ENCODE data around the gene EFNA2. TPM values are rescaled to one million over a fixed set of nuclear protein-coding genes. Genes with fewer than 3 reads are reported as not detected.
"Not testable (repeated sequence)": the region's sequence is repeated elsewhere in the genome, so short reads cannot be mapped to it uniquely, and the experiment has no call there.

Gene EFNA2
- total and polyA plus RNA-seq, 5 experiments from 2014 or later: not detected

DNA sequence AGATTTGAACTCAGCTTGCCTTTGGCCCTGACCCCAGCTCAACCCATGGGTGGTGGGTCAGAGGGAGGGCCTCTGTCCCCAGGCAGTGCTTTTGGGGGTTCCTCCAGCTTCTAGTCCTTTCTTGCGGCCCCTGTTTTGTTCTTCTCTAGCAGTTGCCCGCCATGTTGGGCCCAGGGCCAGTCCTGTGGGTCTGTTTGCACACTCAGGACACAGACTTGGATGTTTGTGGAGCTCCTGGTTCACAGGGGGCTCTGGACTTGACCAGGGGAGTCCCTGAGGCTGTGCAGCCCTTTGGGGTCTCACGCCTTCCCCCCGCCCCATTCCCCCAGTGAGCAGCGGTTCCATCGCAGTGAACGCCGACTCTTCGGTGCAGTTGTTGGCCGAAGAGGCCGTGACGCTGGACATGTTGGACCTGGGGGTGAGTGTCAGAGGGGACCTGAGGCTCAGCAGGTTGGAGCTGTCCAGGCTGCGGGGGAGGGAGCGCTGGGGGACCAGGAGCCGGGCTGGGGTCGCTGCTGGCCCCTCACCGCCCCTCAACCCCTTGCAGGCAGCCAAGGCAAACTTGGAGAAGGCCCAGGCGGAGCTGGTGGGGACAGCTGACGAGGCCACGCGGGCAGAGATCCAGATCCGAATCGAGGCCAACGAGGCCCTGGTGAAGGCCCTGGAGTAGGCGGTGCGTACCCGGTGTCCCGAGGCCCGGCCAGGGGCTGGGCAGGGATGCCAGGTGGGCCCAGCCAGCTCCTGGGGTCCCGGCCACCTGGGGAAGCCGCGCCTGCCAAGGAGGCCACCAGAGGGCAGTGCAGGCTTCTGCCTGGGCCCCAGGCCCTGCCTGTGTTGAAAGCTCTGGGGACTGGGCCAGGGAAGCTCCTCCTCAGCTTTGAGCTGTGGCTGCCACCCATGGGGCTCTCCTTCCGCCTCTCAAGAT is 41.6 kb upstream of the EFNA2 start:
- Mint-ChIP-seq H3K27me3 (peaks cover 0 to 2% (median 0%) of the 10 kb centered on the region in 5 donors), H3K4me1 (peaks cover 5 to 42% (median 35%) of the 10 kb centered on the region in 4 donors), H3K9me3 (no peaks in the 10 kb centered on the region), H3K4me3 (peak overlapping the region in 9 of 10 donors; percentile 36 to 83 (median 73)), H3K36me3 (no peaks in the 10 kb centered on the region), H3K27ac (peak overlapping the region in 9 of 10 donors; percentile 69 to 95 (median 90))
- ATAC-seq (peak; percentile 51 to 56), DNase-seq (peak; percentile 79 to 94 (median 87))
- POLR2A ChIA-PET: interaction anchor here (0.5 to 10.1 kb wide), 17 partner anchors 11 to 339 kb away, joined by 3 to 594 read pairs (median 4); partner anchors contain the start of genes ARHGAP45, CIRBP and FAM174C

GRCh38 chr19:1244693-1245451 is 40.8 kb upstream of the EFNA2 start:
- H3K27me3 Mint-ChIP-seq: peaks cover 0 to 2% (median 0%) of the 10 kb centered on the region in 5 donors
- H3K4me3 Mint-ChIP-seq: peak overlapping the region in 9 of 10 donors; percentile 36 to 83 (median 73)
- ATAC-seq (no peak), DNase-seq (no peak)
- no peaks in the 10 kb centered on the region for H3K9me3 Mint-ChIP-seq
- peak overlapping the region in 9 of 10 donors; percentile 69 to 95 (median 90) for H3K27ac Mint-ChIP-seq
- POLR2A ChIA-PET: interaction anchor here (0.9 to 10.1 kb wide), 15 partner anchors 10 to 178 kb away, joined by 3 to 594 read pairs (median 4); partner anchors contain the start of genes ARHGAP45, CIRBP and FAM174C
- no peaks in the 10 kb centered on the region for H3K36me3 Mint-ChIP-seq
- peaks cover 5 to 36% (median 28%) of the 10 kb centered on the region in 4 donors for H3K4me1 Mint-ChIP-seq

GRCh38 chr19:1245494-1246264 is 40.0 kb upstream of the EFNA2 start:
- POLR2A ChIA-PET: interaction anchor here (2.0 to 10.1 kb wide), 4 partner anchors 19 to 178 kb away, joined by 10 to 594 read pairs (median 26); partner anchors contain the start of genes ARHGAP45, CIRBP and FAM174C
- H3K9me3 Mint-ChIP-seq: no peaks in the 10 kb centered on the region
- H3K4me3 Mint-ChIP-seq: peak overlapping the region in 2 of 10 donors; percentile 11 to 56
- DNase-seq (no peak), ATAC-seq (no peak)
- peaks cover 5 to 34% (median 28%) of the 10 kb centered on the region in 4 donors for H3K4me1 Mint-ChIP-seq
- H3K27ac Mint-ChIP-seq: peak overlapping the region in 4 of 10 donors; percentile 7 to 53 (median 40)
- H3K36me3 Mint-ChIP-seq: no peaks in the 10 kb centered on the region
- H3K27me3 Mint-ChIP-seq: peaks cover 0 to 2% (median 0%) of the 10 kb centered on the region in 5 donors

DNA sequence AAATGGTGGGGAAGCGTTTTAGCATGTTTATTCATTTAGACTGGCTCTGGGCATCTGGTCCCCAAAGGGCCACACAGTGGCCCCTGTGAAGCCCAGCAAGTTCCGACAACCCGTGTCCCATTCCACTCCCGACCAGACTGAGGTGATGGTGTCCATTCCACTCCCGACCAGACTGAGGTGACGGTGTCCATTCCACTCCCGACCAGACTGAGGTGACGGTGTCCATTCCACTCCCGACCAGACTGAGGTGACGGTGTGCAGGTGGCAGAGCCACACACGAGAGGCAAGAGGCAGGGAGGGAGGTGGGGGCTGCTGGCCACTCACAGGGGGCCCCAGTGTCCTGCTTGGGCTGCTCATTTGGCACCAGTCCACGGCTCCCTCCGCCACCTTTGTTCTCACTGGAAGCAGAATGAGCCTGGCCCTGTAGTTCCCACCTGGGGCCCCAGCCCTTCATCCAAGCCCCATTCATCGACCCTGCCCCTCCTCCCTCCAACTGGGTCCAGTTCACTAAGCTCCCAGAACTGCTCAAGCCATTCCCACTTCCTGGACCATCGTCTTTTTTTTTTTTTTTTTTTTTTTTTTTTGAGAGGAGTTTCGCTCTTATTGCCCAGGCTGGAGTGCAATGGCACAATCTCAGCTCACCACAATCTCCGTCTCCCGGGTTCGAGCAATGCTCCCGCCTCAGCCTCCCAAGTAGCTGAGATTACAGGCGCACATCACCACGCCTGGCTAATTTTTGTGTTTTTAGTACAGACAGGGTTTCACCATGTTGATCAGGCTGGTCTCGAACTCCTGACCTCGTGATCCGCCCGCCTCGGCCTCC is 39.2 kb upstream of the EFNA2 start:
- H3K27ac Mint-ChIP-seq: peak overlapping the region in 5 of 10 donors; percentile 40 to 72 (median 53)
- not testable (repeated sequence) for H3K27me3 Mint-ChIP-seq, H3K9me3 Mint-ChIP-seq, DNase-seq, ATAC-seq, H3K36me3 Mint-ChIP-seq
- H3K4me1 Mint-ChIP-seq: peaks cover 6 to 29% (median 21%) of the 10 kb centered on the region in 4 donors
- H3K4me3 Mint-ChIP-seq: peak overlapping the region in 3 of 10 donors; percentile 7 to 56 (median 18)
- POLR2A ChIA-PET: interaction anchor here (0.6 to 10.1 kb wide), 6 partner anchors 19 to 172 kb away, joined by 3 to 594 read pairs (median 5); partner anchors contain the start of genes CIRBP and FAM174C

GRCh38 chr19:1247748-1248138 is 37.9 kb upstream of the EFNA2 start:
- peaks cover 7 to 22% (median 12%) of the 10 kb centered on the region in 4 donors for H3K4me1 Mint-ChIP-seq
- DNase-seq (no peak), ATAC-seq (no peak)
- peaks cover 0 to 1% (median 0%) of the 10 kb centered on the region in 5 donors for H3K27me3 Mint-ChIP-seq
- H3K9me3 Mint-ChIP-seq: no peaks in the 10 kb centered on the region
- H3K4me3 Mint-ChIP-seq: peak overlapping the region in 5 of 10 donors; percentile 12 to 56 (median 36)
- peaks cover 0 to 6% (median 0%) of the 10 kb centered on the region in 3 donors for H3K36me3 Mint-ChIP-seq
- peak overlapping the region in 4 of 10 donors; percentile 35 to 81 (median 75) for H3K27ac Mint-ChIP-seq
- POLR2A ChIA-PET: interaction anchor here (10.1 kb wide), 1 partner anchor 17 kb away, joined by 594 read pairs; the partner anchor contains the start of gene CIRBP

DNA sequence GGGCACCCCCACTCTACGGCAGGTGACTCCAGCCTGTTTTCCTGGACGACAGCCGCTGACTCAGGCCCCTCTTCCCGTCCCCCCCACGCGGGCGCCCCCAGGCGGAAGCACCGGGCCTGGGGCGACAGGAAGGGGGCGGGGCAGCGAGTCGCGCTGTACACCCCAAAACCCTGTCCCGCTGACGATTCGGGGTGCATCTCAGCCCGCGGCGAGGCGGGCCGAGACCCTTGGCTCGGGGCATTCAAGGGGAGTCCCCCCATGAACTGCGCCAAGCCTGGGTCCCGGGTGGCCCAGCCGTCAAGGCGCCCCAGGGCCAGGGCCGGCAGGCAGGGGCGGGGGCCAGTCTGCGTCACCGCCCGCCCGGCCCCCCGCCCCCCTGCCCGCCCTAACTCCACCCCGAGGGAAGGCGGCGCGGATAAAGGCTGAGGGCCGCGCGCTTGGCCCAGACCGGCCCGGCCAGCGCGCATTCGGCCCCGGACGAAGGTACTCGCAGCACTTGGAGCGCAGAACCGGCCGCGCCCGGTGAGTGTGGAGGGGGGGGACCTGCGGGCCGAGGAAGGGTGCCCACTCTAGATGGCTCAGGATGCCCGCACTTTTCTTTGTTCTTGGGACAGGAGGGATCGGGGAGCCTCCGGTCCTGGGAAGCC is 37.4 kb upstream of the EFNA2 start, which contains the start of gene MIDN:
MIDN (plus strand) TSS at position 445 of the 647 bp plus-strand sequence. CDS start 1,714 bp downstream, outside the sequence.
- POLR2A ChIA-PET: interaction anchor here (1.0 to 13.6 kb wide), 3 partner anchors 16 to 157 kb away, joined by 3 to 480 read pairs (median 4); partner anchors contain the start of genes CIRBP and FAM174C
- no peaks in the 10 kb centered on the region for H3K9me3 Mint-ChIP-seq
- peaks cover 0 to 1% (median 0%) of the 10 kb centered on the region in 5 donors for H3K27me3 Mint-ChIP-seq
- H3K4me3 Mint-ChIP-seq: peak within 1 kb of the TSS in 9 of 10 donors; percentile 46 to 95 (median 69)
- peak in 1 of 2 donors; percentile 0 for ATAC-seq
- peaks cover 0 to 7% (median 0%) of the 10 kb centered on the region in 3 donors for H3K36me3 Mint-ChIP-seq
- peaks cover 7 to 18% (median 9%) of the 10 kb centered on the region in 4 donors for H3K4me1 Mint-ChIP-seq
- DNase-seq: peak; percentile 45 to 80 (median 61)
- peak within 1 kb of the TSS in 8 of 10 donors; percentile 19 to 91 (median 78) for H3K27ac Mint-ChIP-seq

DNA sequence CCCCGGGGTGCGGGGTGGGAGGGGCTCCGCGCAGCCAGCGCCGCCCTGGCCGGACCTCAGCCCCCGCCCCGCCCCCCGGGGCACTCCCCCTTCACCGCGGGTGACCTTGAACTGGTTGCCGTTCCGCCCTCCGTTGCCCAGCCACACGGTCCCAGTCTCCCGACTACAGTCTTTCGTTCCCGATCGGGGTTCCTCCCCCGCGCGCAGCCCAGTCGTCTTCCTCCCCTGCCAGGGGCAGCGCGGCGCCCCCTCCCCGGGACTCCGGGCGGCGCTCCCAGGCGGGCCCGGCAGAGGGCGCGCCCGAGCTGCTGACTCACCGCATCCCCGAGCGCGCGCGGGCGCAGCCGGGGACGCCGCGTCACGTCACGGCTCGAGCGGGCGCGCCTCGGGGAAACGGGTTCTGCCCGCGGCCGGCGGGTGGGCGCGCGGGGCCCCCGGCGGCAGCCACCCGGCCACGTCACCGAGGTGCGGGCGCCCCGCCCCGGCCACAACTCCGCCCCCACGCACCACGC is 36.8 kb upstream of the EFNA2 start:
- H3K27ac Mint-ChIP-seq: peak overlapping the region in 5 of 10 donors; percentile 19 to 91 (median 85)
- POLR2A ChIA-PET: interaction anchor here (1.0 to 13.6 kb wide), 3 partner anchors 15 to 158 kb away, joined by 3 to 480 read pairs (median 4); partner anchors contain the start of genes CIRBP and FAM174C
- peaks cover 0 to 1% (median 0%) of the 10 kb centered on the region in 5 donors for H3K27me3 Mint-ChIP-seq
- DNase-seq (peak in 9 of 10 donors; percentile 77 to 91 (median 84)), ATAC-seq (peak; percentile 19 to 26)
- peaks cover 0 to 10% (median 0%) of the 10 kb centered on the region in 3 donors for H3K36me3 Mint-ChIP-seq
- H3K4me1 Mint-ChIP-seq: peaks cover 10 to 18% (median 12%) of the 10 kb centered on the region in 4 donors
- peak overlapping the region in 9 of 10 donors; percentile 46 to 83 (median 61) for H3K4me3 Mint-ChIP-seq
- no peaks in the 10 kb centered on the region for H3K9me3 Mint-ChIP-seq

- peak overlapping the region; percentile 72 to 95 (median 86) for H3K4me3 Mint-ChIP-seq
- H3K36me3 Mint-ChIP-seq: peaks cover 0 to 10% (median 0%) of the 10 kb centered on the region in 3 donors
- H3K27ac Mint-ChIP-seq: peak overlapping the region in 9 of 10 donors; percentile 53 to 97 (median 92)
- POLR2A ChIA-PET: interaction anchor here (1.0 to 13.6 kb wide), 4 partner anchors 15 to 158 kb away, joined by 3 to 480 read pairs (median 6); partner anchors contain the start of genes CIRBP and FAM174C
- ATAC-seq (peak; percentile 57 to 67), DNase-seq (peak; percentile 90 to 99 (median 94))
- H3K9me3 Mint-ChIP-seq: no peaks in the 10 kb centered on the region
- peaks cover 0 to 1% (median 0%) of the 10 kb centered on the region in 5 donors for H3K27me3 Mint-ChIP-seq
- H3K4me1 Mint-ChIP-seq: peaks cover 10 to 19% (median 11%) of the 10 kb centered on the region in 4 donors
Observed at GRCh38 chr19:1249298-1249989, 36.2 kb upstream of the EFNA2 start.

GRCh38 chr19:1249990-1250436 is 35.7 kb upstream of the EFNA2 start:
- peaks cover 0 to 15% (median 0%) of the 10 kb centered on the region in 3 donors for H3K36me3 Mint-ChIP-seq
- POLR2A ChIA-PET: interaction anchor here (0.6 to 13.6 kb wide), 4 partner anchors 14 to 248 kb away, joined by 3 to 480 read pairs (median 6); partner anchors contain the start of genes CIRBP and FAM174C
- H3K27me3 Mint-ChIP-seq: peaks cover 0 to 3% (median 0%) of the 10 kb centered on the region in 5 donors
- H3K4me1 Mint-ChIP-seq: peaks cover 10 to 21% (median 12%) of the 10 kb centered on the region in 4 donors
- H3K27ac Mint-ChIP-seq: peak overlapping the region in 8 of 10 donors; percentile 85 to 97 (median 92)
- ATAC-seq (peak in 1 of 2 donors; percentile 1), DNase-seq (peak in 1 of 10 donors; percentile 45)
- peak overlapping the region; percentile 72 to 95 (median 86) for H3K4me3 Mint-ChIP-seq
- H3K9me3 Mint-ChIP-seq: no peaks in the 10 kb centered on the region
